Measurements from ENCODE around the gene MIER2.

- no peak for TF ChIP-seq CTCF (IDR thresholded peaks at IDR 0.05; ENCODE audit: insufficient read depth, low read length)
- TF ChIP-seq, protein P1, sequence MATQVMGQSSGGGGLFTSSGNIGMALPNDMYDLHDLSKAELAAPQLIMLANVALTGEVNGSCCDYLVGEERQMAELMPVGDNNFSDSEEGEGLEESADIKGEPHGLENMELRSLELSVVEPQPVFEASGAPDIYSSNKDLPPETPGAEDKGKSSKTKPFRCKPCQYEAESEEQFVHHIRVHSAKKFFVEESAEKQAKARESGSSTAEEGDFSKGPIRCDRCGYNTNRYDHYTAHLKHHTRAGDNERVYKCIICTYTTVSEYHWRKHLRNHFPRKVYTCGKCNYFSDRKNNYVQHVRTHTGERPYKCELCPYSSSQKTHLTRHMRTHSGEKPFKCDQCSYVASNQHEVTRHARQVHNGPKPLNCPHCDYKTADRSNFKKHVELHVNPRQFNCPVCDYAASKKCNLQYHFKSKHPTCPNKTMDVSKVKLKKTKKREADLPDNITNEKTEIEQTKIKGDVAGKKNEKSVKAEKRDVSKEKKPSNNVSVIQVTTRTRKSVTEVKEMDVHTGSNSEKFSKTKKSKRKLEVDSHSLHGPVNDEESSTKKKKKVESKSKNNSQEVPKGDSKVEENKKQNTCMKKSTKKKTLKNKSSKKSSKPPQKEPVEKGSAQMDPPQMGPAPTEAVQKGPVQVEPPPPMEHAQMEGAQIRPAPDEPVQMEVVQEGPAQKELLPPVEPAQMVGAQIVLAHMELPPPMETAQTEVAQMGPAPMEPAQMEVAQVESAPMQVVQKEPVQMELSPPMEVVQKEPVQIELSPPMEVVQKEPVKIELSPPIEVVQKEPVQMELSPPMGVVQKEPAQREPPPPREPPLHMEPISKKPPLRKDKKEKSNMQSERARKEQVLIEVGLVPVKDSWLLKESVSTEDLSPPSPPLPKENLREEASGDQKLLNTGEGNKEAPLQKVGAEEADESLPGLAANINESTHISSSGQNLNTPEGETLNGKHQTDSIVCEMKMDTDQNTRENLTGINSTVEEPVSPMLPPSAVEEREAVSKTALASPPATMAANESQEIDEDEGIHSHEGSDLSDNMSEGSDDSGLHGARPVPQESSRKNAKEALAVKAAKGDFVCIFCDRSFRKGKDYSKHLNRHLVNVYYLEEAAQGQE (IDR thresholded peaks at IDR 0.05; ENCODE audit: insufficient replicate concordance, low read depth) = no peak
- no peak for TF ChIP-seq POLR2AphosphoS5 (IDR thresholded peaks at IDR 0.05; ENCODE audit: low read depth)
These were observed 44.1 kb upstream of the MIER2 start for GRCh38 chr19:388691-389090.
